NK-92 (cell line): ENCODE measurements around the gene NTHL1.

Source experiments
- DNase-seq: peaks from one replicate; lab custom pipeline; 2025; ENCODE audit not compliant: unreplicated experiment; lab: John Stamatoyannopoulos, UW

Gene NTHL1

GRCh38 chr16:2047330-2048115, at the start of gene NTHL1, which contains the start of gene TSC2:
Gene NTHL1, minus strand, starts transcription at chr16:2047834. Its CDS starts 11 bp downstream, at chr16:2047823.
Gene TSC2, plus strand, starts transcription at chr16:2047985. Its CDS starts 631 bp downstream, at chr16:2048616.
- DNase-seq: peak; percentile 44

GRCh38 chr16:2096853-2097595, 49.4 kb upstream of the NTHL1 start:
- DNase-seq: no peak

- no peak for DNase-seq
These were observed 48.4 kb upstream of the NTHL1 start for GRCh38 chr16:2095918-2096582.

- DNase-seq: no peak
These were observed 47.8 kb upstream of the NTHL1 start for GRCh38 chr16:2095315-2095853.

- DNase-seq: no peak
These were observed 46.2 kb upstream of the NTHL1 start for GRCh38 chr16:2093793-2094192.

- no peak for DNase-seq
These were observed 45.2 kb upstream of the NTHL1 start for GRCh38 chr16:2092866-2093265.

GRCh38 chr16:2092256-2092620, 44.6 kb upstream of the NTHL1 start:
- DNase-seq: no peak

- no peak for DNase-seq
These were observed 44.1 kb upstream of the NTHL1 start for GRCh38 chr16:2091547-2092255.

GRCh38 chr16:2090777-2091546, 43.3 kb upstream of the NTHL1 start:
- DNase-seq: no peak

- no peak for DNase-seq
These were observed 42.8 kb upstream of the NTHL1 start for GRCh38 chr16:2090481-2090776.

- no peak for DNase-seq
These were observed 42.3 kb upstream of the NTHL1 start for GRCh38 chr16:2089706-2090480.

- no peak for DNase-seq
These were observed 41.2 kb upstream of the NTHL1 start for GRCh38 chr16:2088759-2089358.

GRCh38 chr16:2087748-2088631, 40.4 kb upstream of the NTHL1 start:
- no peak for DNase-seq

GRCh38 chr16:2086812-2087747, 39.4 kb upstream of the NTHL1 start:
- DNase-seq: no peak

- DNase-seq: no peak
These were observed 38.6 kb upstream of the NTHL1 start for GRCh38 chr16:2086106-2086742.

GRCh38 chr16:2085669-2086068, 38.0 kb upstream of the NTHL1 start:
- DNase-seq: no peak
